Right cardiac atrium (tissue), 5 donors: ENCODE measurements around the gene ZNF492. TPM values are rescaled to one million over a fixed set of nuclear protein-coding genes. Genes with fewer than 3 reads are reported as not detected.
"Not testable (repeated sequence)": the region's sequence is repeated elsewhere in the genome, so short reads cannot be mapped to it uniquely, and the experiment has no call there.

Source experiments
- ATAC-seq, 2 donors: fragments of 200-7000 bp; cut with Tn5 transposase; one replicate each; pipeline versions ENCODE4 v1.8.0 to v1.9.1; 2020; ENCODE audit warnings: moderate library complexity in 2 of 2, mild to moderate bottlenecking in 1 of 2
- DNase-seq, 3 donors: peaks; one replicate each; pipeline ENCODE4 v3.0.0-alpha.2; 2020
- H3K27ac ChIP-seq: one replicate; pipeline ENCODE4 v1.5.1; 2013; ENCODE audit warnings: mild to moderate bottlenecking, low read length, control low read depth, moderate library complexity
- H3K27me3 ChIP-seq: one replicate; pipeline ENCODE4 v1.6.1; 2013; ENCODE audit not compliant: control insufficient read depth, insufficient read depth
- H3K4me1 ChIP-seq: one replicate; pipeline ENCODE4 v1.6.1; 2013; ENCODE audit warnings: low read length; ENCODE audit not compliant: control insufficient read depth, insufficient read depth
- H3K4me3 ChIP-seq: one replicate; pipeline ENCODE4 v1.5.1; 2013; ENCODE audit warnings: low read length, control low read depth
- H3K9me3 ChIP-seq: one replicate; pipeline ENCODE4 v1.6.1; 2013; ENCODE audit warnings: low read length; ENCODE audit not compliant: control insufficient read depth
- WGBS: extraction: QIAGEN DNeasy Blood & Tissue Kit; methylation state at CpG from one replicate; pipeline ENCODE4 v1.1.7; 2013; 5-methylcytosine and 5-hydroxymethylcytosine counted together
- intact Hi-C, 4 donors: fragments of 100-400 bp; cut with DNase I; formaldehyde crosslinking; loops; one replicate each; pipeline versions ENCODE4 v1.11.0 to v1.14.0; 2022 to 2023
- long read RNA-seq, 4 donors: library from polyadenylated mRNA; unstranded; transcript quantifications; one replicate each; pipeline ENCODE4 v2.0.0, GENCODE V29; 2020 to 2021
- polyA plus RNA-seq: library from polyadenylated mRNA; stranded (reverse); fragments of 200-250 nt; gene quantifications from one replicate; pipeline ENCODE4 v1.2.3, GENCODE V29; 2013
- total RNA-seq, 4 donors: library from RNA; stranded (reverse); fragmentation: NEBNext Ultra II Directional; extraction: Animal tissue kit (Norgen Biotek cat#: 25700); gene quantifications; one replicate each; pipeline ENCODE4 v1.2.1, GENCODE V29; 2021
- donor health status: healthy with polysubstance abuse.
- donor health status: DM: no; HTN: yes; CAD: no.
- donor health status: DM: no; HTN: no; CAD: no.
- donor health status: DM: no; HTN: yes; CAD: no; lungs with severe emphysema.
- donor health status: DM: yes; HTN: yes; CAD: no.

ZNF492 gene
- total RNA-seq, result under 1 TPM in 3 of 4 donors, not detected in 1; 0.22 to 0.29 (median 0.23) TPM
- polyA plus RNA-seq, result 0.05 TPM
- long read RNA-seq, donor 1, result 0 reads
- long read RNA-seq, donor 2, result 0 reads
- long read RNA-seq, donor 3, result 0 reads
- long read RNA-seq, donor 4, result 0 reads

GRCh38 chr19:22633706-22634449 lies at the start of gene ZNF492:
Gene ZNF492 (plus strand): TSS chr19:22634324. CDS start chr19:22653400, 19,076 bp downstream.
- intact Hi-C loops, H3K27me3 ChIP-seq, H3K9me3 ChIP-seq, H3K27ac ChIP-seq, H3K4me1 ChIP-seq: not testable (repeated sequence)
- peak within 1 kb of the TSS; percentile 66 for H3K4me3 ChIP-seq
- DNase-seq (peak; percentile 93 to 97 (median 96)), ATAC-seq (peak; percentile 100)
- WGBS, result 22% methylated on average over 36 of the region's 36 CpGs

- H3K4me3 ChIP-seq, result no peak overlapping the region
- H3K27me3 ChIP-seq, result no peaks in the 10 kb centered on the region
- H3K27ac ChIP-seq, result no peak overlapping the region
- 41% methylated on average over 11 of the region's 11 CpGs for WGBS
- H3K4me1 ChIP-seq, result no peaks in the 10 kb centered on the region
- H3K9me3 ChIP-seq, result no peaks in the 10 kb centered on the region
- DNase-seq, result no peak
- ATAC-seq, result no peak
- intact Hi-C loops, result no loop called here
Measured at GRCh38 chr19:22595422-22595821, 38.7 kb upstream of the ZNF492 start.

GRCh38 chr19:22595918-22596341 lies 38.2 kb upstream of the ZNF492 start:
- H3K4me3 ChIP-seq, result no peak overlapping the region
- intact Hi-C loops, result no loop called here
- H3K27me3 ChIP-seq, result no peaks in the 10 kb centered on the region
- ATAC-seq (peak; percentile 96 to 98), DNase-seq (peak; percentile 87 to 96 (median 95))
- H3K27ac ChIP-seq, result no peak overlapping the region
- H3K4me1 ChIP-seq, result no peaks in the 10 kb centered on the region
- WGBS, result 10% methylated on average over 24 of the region's 24 CpGs
- no peaks in the 10 kb centered on the region for H3K9me3 ChIP-seq

- H3K27me3 ChIP-seq, result no peaks in the 10 kb centered on the region
- H3K27ac ChIP-seq, result no peak overlapping the region
- DNase-seq (no peak), ATAC-seq (no peak)
- no peaks in the 10 kb centered on the region for H3K9me3 ChIP-seq
- no peaks in the 10 kb centered on the region for H3K4me1 ChIP-seq
- intact Hi-C loops, result no loop called here
- H3K4me3 ChIP-seq, result no peak overlapping the region
- WGBS, result 82% methylated on average over 18 of the region's 18 CpGs
Measured at GRCh38 chr19:22600690-22601648, 33.2 kb upstream of the ZNF492 start.

GRCh38 chr19:22601906-22602630 lies 32.1 kb upstream of the ZNF492 start:
- Histone ChIP-seq H3K4me3 (no peak overlapping the region), H3K27ac (no peak overlapping the region), H3K4me1 (no peaks in the 10 kb centered on the region), H3K9me3 (no peaks in the 10 kb centered on the region), H3K27me3 (no peaks in the 10 kb centered on the region)
- ATAC-seq (no peak), DNase-seq (no peak)
- 80% methylated on average over 12 of the region's 12 CpGs for WGBS
- intact Hi-C loops, result no loop called here

- intact Hi-C loops, result no loop called here
- Histone ChIP-seq H3K27ac (no peak overlapping the region), H3K9me3 (no peaks in the 10 kb centered on the region), H3K27me3 (no peaks in the 10 kb centered on the region), H3K4me1 (no peaks in the 10 kb centered on the region), H3K4me3 (no peak overlapping the region)
- WGBS, result 65% methylated on average over 19 of the region's 19 CpGs
- ATAC-seq (peak in 1 of 2 donors; percentile 22), DNase-seq (no peak)
Measured at GRCh38 chr19:22602631-22603272, 31.4 kb upstream of the ZNF492 start.

- 66% methylated on average over 14 of the region's 14 CpGs for WGBS
- Histone ChIP-seq H3K27me3 (no peaks in the 10 kb centered on the region), H3K9me3 (no peaks in the 10 kb centered on the region), H3K27ac (no peak overlapping the region), H3K4me3 (no peak overlapping the region), H3K4me1 (no peaks in the 10 kb centered on the region)
- ATAC-seq (no peak), DNase-seq (no peak)
- intact Hi-C loops, result no loop called here
Measured at GRCh38 chr19:22603518-22604440, 30.3 kb upstream of the ZNF492 start.

GRCh38 chr19:22604571-22605274 lies 29.4 kb upstream of the ZNF492 start:
- DNase-seq, result no peak
- 76% methylated on average over 10 of the region's 10 CpGs for whole genome bisulfite sequencing
- no peak for ATAC-seq
- no peak overlapping the region for H3K4me3 ChIP-seq
- H3K27ac ChIP-seq, result no peak overlapping the region
- H3K9me3 ChIP-seq, result no peaks in the 10 kb centered on the region
- H3K27me3 ChIP-seq, result no peaks in the 10 kb centered on the region
- intact Hi-C loops, result no loop called here
- H3K4me1 ChIP-seq, result no peaks in the 10 kb centered on the region
